GM21381 (cell line): ENCODE measurements around the gene ARHGAP23.
"Not testable (repeated sequence)": the region's sequence is repeated elsewhere in the genome, so short reads cannot be mapped to it uniquely, and the experiment has no call there.

Experiments
- ATAC-seq: cut with Tn5 transposase; IDR thresholded peaks from one replicate; pipeline ENCODE4 v1.9.1; 2021; ENCODE audit warnings: mild to moderate bottlenecking, moderate library complexity; ENCODE audit not compliant: unreplicated experiment

ARHGAP23 gene

DNA sequence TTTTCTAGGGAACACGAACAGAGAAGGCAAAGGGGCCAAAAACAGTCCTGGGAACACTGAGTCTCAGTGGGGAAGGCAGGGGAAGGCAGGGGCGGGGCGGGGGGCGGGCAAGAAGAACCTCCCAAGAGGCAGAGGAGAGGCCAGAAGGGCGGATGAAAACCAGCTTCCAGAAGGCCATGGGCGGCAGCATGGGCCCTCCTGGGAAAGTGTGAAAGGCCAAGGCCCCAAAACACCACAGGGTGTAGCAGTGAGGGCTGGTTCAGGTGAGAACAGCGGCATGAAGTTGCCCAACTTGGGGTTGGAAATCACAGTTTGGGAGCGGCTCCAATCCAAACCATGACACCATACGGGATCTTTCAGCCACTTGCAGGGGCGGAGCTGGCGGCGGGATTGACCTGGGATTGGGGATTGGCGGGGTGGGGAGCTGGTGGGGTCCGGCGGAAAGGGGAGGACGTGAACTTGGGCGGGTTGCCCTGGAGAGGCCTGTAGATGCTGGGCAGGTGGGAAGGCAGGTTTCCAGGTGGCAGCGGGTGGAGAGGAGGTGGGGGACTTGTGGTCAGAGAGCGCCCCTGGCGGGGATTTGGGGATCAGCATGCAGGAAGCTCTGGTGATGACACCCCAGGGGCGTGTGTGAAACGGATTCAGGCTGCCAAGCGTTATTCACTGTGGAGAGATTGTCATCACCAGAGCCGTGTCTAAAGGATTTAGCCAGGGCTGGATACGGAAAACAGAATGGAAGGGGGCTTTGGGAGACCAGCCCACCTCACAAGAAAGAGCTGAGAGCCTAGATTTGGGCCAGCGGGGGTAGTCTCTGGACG, 80.9 kb downstream of the ARHGAP23 start:
- ATAC-seq: no peak

DNA sequence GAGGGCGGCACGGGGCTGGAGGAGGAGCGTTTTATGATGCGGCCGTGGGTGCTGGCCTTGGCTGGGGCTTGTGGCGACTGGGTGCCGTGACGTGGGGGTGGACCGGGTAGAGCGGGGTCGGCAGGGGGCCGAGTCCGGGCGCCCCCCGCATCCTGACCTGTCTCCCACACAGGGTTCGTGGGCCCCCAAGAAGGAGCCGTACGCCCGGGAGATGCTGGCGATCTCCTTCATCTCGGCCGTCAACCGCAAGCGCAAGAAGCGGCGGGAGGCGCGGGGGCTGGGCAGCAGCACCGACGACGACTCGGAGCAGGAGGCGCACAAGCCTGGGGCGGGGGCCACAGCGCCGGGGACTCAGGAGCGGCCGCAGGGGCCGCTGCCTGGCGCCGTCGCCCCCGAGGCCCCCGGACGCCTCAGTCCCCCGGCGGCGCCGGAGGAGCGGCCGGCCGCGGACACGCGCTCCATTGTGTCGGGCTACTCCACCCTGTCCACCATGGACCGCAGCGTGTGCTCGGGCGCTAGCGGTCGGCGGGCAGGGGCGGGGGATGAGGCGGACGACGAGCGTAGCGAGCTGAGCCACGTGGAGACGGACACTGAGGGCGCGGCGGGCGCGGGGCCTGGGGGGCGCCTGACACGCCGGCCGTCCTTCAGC, 81.6 kb downstream of the ARHGAP23 start:
- no peak for ATAC-seq

DNA sequence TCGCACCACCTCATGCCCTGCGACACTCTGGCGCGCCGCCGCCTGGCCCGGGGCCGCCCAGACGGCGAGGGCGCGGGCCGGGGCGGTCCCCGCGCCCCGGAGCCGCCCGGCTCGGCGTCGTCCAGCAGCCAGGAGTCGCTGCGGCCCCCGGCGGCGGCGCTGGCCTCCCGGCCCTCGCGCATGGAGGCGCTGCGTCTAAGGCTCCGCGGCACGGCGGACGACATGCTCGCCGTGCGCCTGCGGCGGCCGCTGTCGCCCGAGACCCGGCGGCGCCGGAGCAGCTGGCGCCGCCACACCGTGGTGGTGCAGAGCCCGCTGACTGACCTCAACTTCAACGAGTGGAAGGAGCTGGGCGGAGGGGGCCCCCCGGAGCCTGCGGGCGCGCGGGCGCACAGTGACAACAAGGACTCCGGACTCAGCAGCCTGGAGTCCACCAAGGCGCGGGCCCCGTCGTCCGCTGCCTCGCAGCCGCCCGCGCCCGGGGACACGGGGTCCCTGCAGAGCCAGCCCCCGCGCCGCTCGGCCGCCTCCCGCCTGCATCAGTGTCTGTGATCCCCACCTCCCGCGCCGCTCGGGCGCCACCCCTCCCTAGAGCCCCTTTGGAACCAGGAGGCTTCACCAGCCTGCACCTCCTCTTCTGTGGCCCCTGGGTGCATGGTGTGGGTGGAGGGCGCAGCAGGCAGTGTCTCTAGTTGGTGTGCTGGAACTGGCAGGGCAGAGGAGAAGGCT, 82.3 kb downstream of the ARHGAP23 start:
- no peak for ATAC-seq

DNA sequence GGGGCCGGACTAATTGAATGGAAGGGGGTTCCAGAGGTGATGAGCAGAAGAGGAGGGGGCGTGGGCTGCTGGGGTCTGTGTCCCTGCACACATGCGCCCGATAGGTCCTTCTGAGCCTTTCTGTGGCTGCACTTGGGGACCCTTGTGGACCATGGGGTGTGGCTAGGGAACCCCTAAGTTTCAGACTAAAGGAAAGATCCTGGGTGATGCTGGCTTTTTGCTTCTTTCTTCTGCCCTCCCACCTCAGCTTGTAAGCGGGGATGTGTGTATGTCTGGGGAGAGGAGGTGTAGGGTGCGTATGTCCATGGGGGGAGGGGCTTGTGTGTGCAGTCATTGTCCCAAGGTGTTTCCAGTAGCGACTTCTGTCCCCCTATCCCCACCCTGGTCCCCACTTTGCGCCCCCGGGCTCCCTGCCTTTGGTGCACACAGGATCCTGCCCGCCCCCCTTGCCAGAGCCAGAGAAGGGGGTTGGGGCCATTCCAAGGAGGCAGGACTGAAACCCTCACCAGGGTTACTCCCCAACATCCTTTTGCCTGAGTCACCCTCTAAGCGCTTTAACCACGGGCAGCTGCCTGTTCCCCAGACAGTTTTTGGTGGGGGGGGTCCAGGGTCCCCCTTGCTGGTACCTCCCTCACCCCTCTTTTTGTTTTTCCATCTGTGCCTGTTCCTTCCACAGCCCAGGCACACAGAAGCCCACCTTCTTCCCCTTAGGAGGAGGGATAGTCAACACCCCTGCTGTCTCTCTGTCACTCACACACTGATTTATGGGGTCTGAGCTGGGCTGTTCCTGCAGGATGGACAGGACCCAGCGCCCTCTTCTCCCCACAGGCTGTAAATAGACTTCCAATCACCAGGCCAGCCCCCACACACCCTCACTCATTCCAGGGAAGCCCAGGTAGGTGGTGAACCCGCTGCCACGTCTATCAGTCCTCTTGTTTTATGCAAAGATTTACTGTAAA, 83.2 kb downstream of the ARHGAP23 start:
- no peak for ATAC-seq

DNA sequence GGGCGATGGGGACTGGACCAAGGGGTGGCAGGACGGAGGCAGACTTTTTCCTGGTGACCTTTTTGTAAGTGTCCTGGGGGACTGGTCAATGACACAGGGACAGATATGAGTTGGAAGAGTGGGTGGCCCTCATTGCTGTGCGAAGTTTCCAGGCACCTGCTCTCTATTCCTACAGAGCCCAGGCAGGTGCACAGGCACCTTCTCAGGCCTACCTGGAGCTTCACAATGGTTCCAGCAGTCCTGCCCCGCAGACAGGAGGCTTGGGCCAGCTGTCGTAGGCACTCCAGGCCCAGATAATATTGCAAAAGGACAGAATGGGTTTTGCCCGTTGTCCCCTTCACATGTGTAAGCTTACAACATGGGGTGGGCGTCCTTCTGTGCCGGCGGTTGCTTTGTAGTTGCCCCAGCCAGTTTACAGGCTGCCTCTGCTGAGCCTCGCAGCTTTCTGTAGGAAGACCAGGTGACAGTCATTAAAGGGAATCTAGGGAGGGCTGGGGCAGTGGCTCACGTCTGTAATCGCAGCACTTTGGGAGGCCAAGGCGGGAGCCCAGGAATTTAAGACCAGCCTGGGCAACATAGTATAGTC, 84.3 kb downstream of the ARHGAP23 start:
- no peak for ATAC-seq

DNA sequence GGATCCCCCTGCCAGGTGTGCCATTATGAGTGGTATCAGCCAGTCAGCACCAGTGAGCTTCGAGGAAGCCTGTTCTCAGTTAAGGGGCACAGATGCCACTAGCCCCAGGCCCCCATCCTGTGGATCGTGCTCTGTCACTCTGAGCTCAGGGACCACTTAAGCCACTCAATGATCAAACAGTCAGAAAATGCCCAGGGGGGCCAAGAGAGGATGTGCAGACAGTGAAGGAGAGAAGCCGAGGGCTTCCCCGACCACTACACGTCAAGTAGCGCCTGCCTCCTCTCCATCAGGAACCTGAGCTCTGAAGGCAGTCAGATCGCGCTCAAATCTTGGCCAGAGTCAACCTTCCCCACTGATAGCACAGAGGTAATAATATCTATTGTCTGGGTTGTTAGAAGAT, 98.3 kb downstream of the ARHGAP23 start:
- not testable (repeated sequence) for ATAC-seq

DNA sequence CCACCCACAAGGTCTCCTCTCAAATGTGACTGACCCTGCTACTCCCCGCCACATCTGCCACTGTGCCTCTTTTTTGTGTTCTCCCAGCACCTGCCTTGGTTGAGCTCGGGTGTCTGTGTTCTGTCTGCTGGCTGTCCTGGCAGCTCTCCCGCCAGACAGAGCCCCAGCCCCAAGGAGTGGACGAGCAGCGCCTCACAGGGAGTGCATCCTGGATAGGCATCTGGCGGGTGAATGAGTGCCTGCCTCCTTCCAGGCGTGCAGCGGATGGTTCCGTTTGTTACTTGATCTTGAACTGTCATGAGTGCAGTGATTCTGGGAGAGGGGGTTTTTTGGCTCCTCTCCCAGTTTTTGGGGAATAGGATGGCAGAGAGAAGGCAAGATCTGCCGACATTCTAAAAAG, 99.9 kb downstream of the ARHGAP23 start:
- ATAC-seq: not testable (repeated sequence)

DNA sequence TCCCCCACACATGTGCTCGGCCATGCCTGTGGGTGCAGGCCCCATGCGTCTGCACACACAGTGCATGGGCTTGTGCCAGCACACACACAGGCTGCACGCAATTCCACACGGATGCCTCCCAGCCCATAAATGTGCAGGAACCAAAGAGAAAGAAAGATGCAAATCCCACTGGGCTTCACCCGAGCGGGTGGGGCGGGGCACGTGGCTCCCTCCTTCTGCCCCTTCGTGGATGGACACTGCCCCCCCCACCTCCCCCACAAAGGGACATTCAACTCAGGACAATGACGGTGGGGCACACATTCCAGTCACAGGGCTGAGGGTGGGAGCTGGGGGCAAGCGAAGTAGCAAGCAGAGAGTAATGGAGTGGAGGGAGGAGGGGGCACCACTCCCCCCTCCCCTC, 102.6 kb downstream of the ARHGAP23 start:
- not testable (repeated sequence) for ATAC-seq

DNA sequence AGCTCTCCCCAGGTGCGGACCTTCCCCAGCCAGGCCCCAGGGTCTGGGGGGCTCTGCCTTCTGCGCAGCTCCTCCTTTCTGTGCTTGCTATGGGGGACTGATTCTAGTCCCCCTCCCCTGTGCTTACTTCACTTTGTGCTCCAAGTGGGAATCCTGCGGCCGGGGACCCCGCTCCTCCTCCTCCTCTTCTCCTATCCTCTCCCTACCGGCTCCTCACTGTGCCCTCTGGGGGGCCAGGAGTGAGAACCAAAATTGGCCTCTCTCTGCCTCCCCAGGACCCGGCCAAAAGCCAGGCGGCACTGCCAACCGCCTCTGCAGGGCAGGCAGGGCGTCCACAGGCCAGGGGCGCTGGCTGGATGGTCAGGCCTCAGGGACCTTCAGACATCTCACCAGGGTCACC, 103.5 kb downstream of the ARHGAP23 start:
- not testable (repeated sequence) for ATAC-seq

DNA sequence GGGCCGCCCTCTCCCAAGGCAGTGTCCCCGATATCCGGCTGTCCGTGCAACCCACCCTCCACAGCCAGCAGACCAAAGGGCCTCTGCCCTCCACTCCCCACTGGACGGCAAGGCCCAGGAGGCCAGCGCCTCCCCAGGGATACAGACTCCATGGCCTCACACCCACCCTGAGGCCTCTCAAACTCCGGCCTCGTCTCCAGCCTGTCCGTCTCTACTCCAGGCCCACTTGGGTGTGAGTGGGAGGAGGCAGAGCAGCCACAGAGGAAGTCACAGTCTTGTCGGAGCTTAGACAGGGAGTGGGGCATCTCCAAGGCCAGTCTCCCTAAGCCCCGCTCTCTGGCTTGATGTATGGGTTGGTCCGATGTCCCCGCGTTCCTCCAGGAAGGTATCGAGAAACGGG, 104.2 kb downstream of the ARHGAP23 start:
- no peak for ATAC-seq

DNA sequence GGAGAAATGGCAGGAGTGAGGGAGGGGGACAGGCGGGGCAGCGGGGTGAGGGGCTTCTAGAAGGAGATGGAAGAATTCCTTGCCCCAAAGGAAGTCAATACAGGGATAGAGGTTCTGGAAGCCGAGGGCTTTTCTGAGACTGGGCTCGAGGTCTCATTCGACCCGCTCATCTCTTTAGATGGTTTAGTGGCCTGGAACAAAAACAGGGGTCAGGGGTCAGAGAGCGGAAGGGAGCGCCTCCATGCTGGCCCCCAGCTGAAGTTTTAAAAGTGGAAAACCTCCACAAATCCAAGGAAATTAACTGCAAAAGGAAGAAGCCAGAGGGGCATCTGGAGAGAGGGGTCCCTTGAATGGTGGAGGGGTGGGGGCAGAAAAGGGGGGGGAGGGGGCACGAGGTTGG, 105.0 kb downstream of the ARHGAP23 start:
- ATAC-seq: no peak

DNA sequence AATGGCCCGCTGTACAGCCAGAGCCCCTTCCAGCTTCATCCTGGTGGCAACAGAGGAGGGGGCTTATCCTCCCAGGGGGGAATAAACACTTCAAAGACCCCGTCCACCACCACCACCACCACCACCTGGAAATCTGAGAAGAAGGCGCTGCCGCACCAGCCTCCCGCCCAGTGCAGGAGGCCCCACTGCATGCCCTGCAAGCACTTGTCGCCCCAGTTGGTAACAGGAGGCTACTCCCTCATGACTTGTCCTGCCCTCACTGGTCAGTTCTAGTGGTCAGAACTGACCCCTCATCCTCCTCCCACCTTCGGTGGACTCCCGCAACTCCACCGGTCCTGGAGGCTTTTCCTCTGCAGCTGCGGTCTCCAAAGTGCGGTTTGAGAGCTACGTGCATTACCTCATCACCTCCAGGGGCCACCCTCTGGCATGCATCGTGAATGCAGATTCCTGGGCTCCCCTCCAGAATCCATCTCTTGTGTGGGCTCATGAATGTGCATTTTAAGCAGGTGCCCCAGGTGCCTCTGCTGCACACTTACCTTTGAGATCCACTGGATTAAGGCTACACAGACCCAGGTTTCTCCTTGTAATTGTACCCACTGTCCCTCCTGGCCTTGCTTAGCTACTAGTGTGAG, 105.7 kb downstream of the ARHGAP23 start:
- ATAC-seq: no peak

DNA sequence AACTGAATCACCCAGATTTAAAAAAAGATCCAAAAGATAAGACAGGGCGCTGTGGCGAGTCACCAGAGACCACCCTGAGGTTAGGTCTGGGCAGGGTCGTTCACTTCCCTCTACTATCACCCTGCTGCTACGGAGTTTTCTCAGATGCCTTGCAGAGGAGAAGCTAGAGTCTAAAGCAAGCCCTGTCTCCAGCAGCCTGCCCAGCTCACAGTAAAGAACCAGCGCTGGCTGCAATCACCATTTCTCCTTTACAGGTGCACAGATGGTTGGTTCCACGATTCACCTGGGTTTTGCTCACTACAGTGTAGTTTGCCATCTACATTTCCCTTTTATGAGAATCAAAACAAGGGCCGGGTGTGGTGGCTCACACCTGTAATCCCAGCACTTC, 106.2 kb downstream of the ARHGAP23 start:
- no peak for ATAC-seq

DNA sequence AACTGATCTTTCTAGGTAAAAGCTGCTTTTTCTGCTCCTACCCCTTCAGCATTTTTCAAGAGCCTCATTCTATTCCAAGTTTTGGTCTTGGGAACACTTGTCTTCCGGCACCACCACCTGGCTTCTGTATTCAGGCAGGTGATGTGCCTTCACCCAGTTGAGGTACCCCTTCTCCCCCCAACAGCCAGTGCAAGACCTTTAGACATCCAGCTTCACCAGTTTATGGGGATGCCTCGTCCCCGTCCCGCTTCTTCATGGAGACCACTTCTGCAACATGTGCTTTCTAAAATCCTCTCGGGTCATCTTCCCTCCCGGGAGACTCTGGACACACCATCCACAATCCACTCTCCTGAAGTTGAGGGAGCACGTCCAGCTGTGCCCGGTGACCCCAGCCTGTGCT, 107.6 kb downstream of the ARHGAP23 start:
- ATAC-seq: no peak

DNA sequence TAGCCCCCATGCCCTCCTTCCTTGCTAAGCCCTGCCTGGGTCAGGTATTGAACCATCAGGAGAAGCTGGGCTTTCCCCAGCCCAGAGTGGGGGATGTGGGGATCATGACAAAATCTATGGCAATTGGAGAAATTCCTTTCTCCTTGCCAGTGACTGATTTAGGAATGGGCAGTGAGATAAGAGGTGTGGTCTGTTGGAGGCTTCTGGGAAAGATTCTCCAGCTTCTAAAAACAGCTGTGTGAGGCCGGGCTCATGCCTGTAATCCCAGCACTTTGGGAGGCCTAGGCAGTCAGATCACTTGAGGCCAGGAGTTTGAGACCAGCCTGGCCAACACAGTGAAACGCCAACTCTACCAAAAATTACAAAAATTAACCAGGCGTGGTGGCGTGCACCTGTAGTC, 108.4 kb downstream of the ARHGAP23 start:
- no peak for ATAC-seq

DNA sequence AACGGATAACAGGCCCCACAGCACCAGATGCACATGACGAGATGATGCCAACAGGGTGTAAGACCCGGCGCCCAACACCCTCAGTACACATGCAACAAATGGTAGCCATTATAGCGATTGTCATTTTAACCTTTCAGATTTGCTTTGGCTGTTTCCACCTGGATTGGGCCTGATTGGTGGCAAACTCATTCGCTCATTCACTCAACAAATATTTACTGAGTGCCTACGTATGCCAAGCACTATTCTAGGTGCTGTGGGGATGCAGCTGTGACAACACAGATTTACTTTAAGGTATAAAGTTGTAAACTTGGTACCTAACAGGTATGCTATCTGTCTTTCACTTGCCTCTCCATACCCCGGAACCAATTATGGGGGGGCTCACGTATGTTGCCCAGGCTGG, 110.6 kb downstream of the ARHGAP23 start:
- ATAC-seq: no peak

DNA sequence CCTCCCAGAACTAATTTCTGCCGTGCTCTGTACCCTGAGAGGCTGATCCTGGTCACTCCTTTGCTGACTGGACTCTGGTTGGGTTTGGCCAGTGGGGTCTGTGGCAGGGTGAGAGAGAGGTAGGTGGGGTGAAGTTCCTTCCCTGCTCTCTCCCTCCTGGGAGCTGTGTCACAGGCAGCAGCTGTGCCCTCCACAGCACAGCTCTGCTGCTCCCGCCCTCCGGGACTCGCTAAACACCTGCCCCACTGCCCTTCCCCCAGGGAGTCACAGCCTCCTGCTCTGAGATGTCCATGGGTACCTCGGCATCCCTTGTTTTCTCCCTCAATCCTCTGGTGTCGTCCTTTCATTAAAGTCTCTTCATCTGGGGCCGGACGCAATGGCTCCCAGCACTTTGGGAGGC, 111.1 kb downstream of the ARHGAP23 start:
- no peak for ATAC-seq

DNA sequence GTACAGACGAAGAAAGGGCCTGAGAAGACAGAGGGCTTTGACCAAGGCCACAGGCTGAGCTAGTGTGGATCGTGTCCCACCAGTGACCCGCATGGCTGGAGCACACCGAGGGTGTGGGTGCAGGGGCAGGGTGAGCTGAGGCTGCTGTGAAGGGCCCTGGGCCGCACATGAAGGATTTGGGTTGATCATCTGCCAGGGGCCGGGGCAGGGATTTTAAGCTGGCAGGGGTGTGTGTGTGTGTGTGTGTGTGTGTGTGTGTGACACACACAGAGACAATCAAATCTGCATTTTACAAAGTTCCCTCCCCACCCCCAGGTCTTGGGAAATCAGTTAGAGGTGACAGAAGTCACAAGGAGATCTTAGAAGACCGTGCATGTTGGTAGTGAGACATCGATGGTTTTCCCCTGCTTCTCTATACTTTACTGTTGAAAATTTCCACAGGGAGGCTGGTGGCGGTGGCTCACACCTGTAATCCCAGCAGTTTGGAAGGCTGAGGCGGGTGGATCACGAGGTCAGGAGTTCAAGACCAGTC, 112.3 kb downstream of the ARHGAP23 start:
- ATAC-seq: no peak

DNA sequence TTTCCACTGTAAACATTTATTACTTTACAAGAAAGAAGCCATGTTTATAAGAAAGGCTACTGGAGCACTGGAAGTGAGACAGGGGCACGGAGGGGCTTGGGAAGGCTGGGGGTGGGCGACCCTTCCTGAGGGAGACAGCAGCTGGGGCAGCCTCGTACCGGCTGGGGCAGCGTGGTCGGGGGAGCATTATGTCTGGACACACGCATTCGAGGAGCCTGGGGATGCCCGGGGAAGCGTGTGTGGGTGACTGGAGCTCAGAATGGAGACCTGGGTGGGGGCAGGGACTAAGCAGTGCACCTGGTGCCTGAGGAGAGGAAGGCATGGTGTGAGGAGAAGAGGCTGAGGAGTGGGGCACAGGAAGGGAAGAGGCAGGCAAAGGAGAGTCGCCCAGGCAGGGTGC, 113.0 kb downstream of the ARHGAP23 start:
- no peak for ATAC-seq

DNA sequence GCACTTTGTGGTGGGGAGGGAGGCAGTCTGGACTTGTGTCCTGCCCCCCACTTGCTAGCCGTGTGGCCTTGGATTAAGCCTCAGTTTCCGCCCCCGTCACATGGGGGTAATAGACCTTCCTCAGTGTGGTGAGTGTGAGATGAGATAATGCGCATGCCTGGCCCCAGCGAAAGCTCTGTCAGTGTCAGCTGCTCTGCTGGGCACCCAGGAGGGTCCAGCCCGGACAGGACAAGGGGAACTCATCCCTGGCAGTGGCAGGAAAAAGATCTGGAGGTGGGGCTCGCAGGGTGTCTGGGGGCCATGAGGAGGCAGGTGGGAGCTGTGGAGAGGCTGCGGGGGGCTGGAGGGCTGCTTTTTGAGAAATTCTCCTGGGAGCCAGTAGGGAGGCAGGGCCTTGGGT, 114.0 kb downstream of the ARHGAP23 start:
- ATAC-seq: no peak
